ENCODE results near the gene YBEY. TPM values are rescaled to one million over a fixed set of nuclear protein-coding genes. Genes with fewer than 3 reads are reported as not detected.
"Not testable (repeated sequence)": the region's sequence is repeated elsewhere in the genome, so short reads cannot be mapped to it uniquely, and the experiment has no call there.

Gene YBEY
- total and polyA plus RNA-seq, 3 experiments from 2014 or later = 16.7 to 21.0 (median 18.6) TPM

- Histone ChIP-seq H3K4me1 (ENCODE audit: insufficient read depth, low read length) (no peaks in the 10 kb centered on the region), H3K9me3 (ENCODE audit: low read length) (no peaks in the 10 kb centered on the region), H3K27ac (ENCODE audit: low read depth, low read length) (no peak overlapping the region), H3K36me3 (ENCODE audit: insufficient read depth, low read length) (no peaks in the 10 kb centered on the region), H3K27me3 (ENCODE audit: insufficient read depth, low read length, poor library complexity, severe bottlenecking) (no peaks in the 10 kb centered on the region), H3K4me3 (ENCODE audit: low read length) (no peak overlapping the region)
- POLR2A ChIA-PET = no interaction called here
- DNase-seq = no peak
- H3K27me3 Mint-ChIP-seq = no peaks in the 10 kb centered on the region
- peaks cover 6 to 10% (median 7%) of the 10 kb centered on the region in 3 donors for H3K36me3 Mint-ChIP-seq
- H3K4me1 Mint-ChIP-seq = no peaks in the 10 kb centered on the region
- peak overlapping the region in 1 of 8 donors; percentile 19 for H3K27ac Mint-ChIP-seq
- CTCF ChIA-PET = no interaction called here
- H3K4me3 Mint-ChIP-seq = no peak overlapping the region
- no peaks in the 10 kb centered on the region for H3K9me3 Mint-ChIP-seq
Measured at GRCh38 chr21:46307625-46308024, 21.5 kb downstream of the YBEY start.

- Mint-ChIP-seq H3K9me3 (no peaks in the 10 kb centered on the region), H3K27ac (peak overlapping the region in 1 of 8 donors; percentile 35), H3K4me1 (no peaks in the 10 kb centered on the region), H3K36me3 (peaks cover 6 to 7% (median 7%) of the 10 kb centered on the region in 3 donors), H3K4me3 (no peak overlapping the region), H3K27me3 (no peaks in the 10 kb centered on the region)
- Histone ChIP-seq H3K27me3 (ENCODE audit: insufficient read depth, low read length, poor library complexity, severe bottlenecking) (no peaks in the 10 kb centered on the region), H3K9me3 (ENCODE audit: low read length) (no peaks in the 10 kb centered on the region), H3K4me1 (ENCODE audit: insufficient read depth, low read length) (no peaks in the 10 kb centered on the region), H3K4me3 (ENCODE audit: low read length) (no peak overlapping the region), H3K27ac (ENCODE audit: low read depth, low read length) (no peak overlapping the region), H3K36me3 (ENCODE audit: insufficient read depth, low read length) (no peaks in the 10 kb centered on the region)
- no peak for DNase-seq
- ChIA-PET CTCF (no interaction called here), POLR2A (no interaction called here)
Measured at GRCh38 chr21:46308431-46308830, 22.3 kb downstream of the YBEY start.

- POLR2A ChIA-PET; H3K27ac ChIP-seq (ENCODE audit: low read depth, low read length): not testable (repeated sequence)
Measured at GRCh38 chr21:46310260-46310659, 24.1 kb downstream of the YBEY start.

GRCh38 chr21:46311568-46311967 lies 25.4 kb downstream of the YBEY start:
- Histone ChIP-seq H3K27ac (ENCODE audit: low read depth, low read length) (no peak overlapping the region), H3K4me3 (ENCODE audit: low read length) (no peak overlapping the region), H3K27me3 (ENCODE audit: insufficient read depth, low read length, poor library complexity, severe bottlenecking) (no peaks in the 10 kb centered on the region), H3K36me3 (ENCODE audit: insufficient read depth, low read length) (no peaks in the 10 kb centered on the region), H3K4me1 (ENCODE audit: insufficient read depth, low read length) (no peaks in the 10 kb centered on the region), H3K9me3 (ENCODE audit: low read length) (no peaks in the 10 kb centered on the region)
- H3K36me3 Mint-ChIP-seq = peaks cover 0 to 1% (median 0%) of the 10 kb centered on the region in 3 donors
- ChIA-PET CTCF (no interaction called here), POLR2A (no interaction called here)
- H3K27me3 Mint-ChIP-seq = no peaks in the 10 kb centered on the region
- H3K27ac Mint-ChIP-seq = no peak overlapping the region
- no peak for DNase-seq
- no peaks in the 10 kb centered on the region for H3K9me3 Mint-ChIP-seq
- no peak overlapping the region for H3K4me3 Mint-ChIP-seq
- no peaks in the 10 kb centered on the region for H3K4me1 Mint-ChIP-seq

More at GRCh38 chr21:46310260-46310659, 24.1 kb downstream of the YBEY start:
- not testable (repeated sequence) for H3K27me3 Mint-ChIP-seq; H3K4me3 ChIP-seq (ENCODE audit: low read length); H3K9me3 ChIP-seq (ENCODE audit: low read length); H3K36me3 ChIP-seq (ENCODE audit: insufficient read depth, low read length); H3K4me3 Mint-ChIP-seq; H3K27me3 ChIP-seq (ENCODE audit: insufficient read depth, low read length, poor library complexity, severe bottlenecking); H3K4me1 ChIP-seq (ENCODE audit: insufficient read depth, low read length); H3K27ac Mint-ChIP-seq; H3K9me3 Mint-ChIP-seq; DNase-seq; H3K4me1 Mint-ChIP-seq; H3K36me3 Mint-ChIP-seq
- CTCF ChIA-PET = interaction anchor here (0.7 kb wide), 1 partner anchor 121 kb away, joined by 3 read pairs; no protein-coding TSS in a partner anchor

GRCh38 chr21:46312949-46313348 lies 26.8 kb downstream of the YBEY start:
- Histone ChIP-seq H3K9me3 (ENCODE audit: low read length) (no peaks in the 10 kb centered on the region), H3K36me3 (ENCODE audit: insufficient read depth, low read length) (no peaks in the 10 kb centered on the region), H3K27ac (ENCODE audit: low read depth, low read length) (no peak overlapping the region), H3K27me3 (ENCODE audit: insufficient read depth, low read length, poor library complexity, severe bottlenecking) (no peaks in the 10 kb centered on the region), H3K4me1 (ENCODE audit: insufficient read depth, low read length) (no peaks in the 10 kb centered on the region), H3K4me3 (ENCODE audit: low read length) (no peak overlapping the region)
- Mint-ChIP-seq H3K4me3 (no peak overlapping the region), H3K9me3 (no peaks in the 10 kb centered on the region), H3K36me3 (no peaks in the 10 kb centered on the region), H3K27me3 (no peaks in the 10 kb centered on the region), H3K27ac (no peak overlapping the region), H3K4me1 (no peaks in the 10 kb centered on the region)
- ChIA-PET POLR2A (interaction anchor here (1.1 kb wide), 1 partner anchor 103 kb away, joined by 3 read pairs; no protein-coding TSS in a partner anchor), CTCF (no interaction called here)
- no peak for DNase-seq

GRCh38 chr21:46314441-46315020 lies 28.4 kb downstream of the YBEY start:
- no peaks in the 10 kb centered on the region for H3K4me1 Mint-ChIP-seq
- POLR2A ChIA-PET = no interaction called here
- no peak overlapping the region for H3K27ac Mint-ChIP-seq

GRCh38 chr21:46316708-46317324 lies 30.7 kb downstream of the YBEY start:
- H3K27me3 Mint-ChIP-seq = no peaks in the 10 kb centered on the region
- H3K27ac ChIP-seq (ENCODE audit: low read depth, low read length) = no peak overlapping the region
- no peaks in the 10 kb centered on the region for H3K36me3 ChIP-seq (ENCODE audit: insufficient read depth, low read length)
- no peaks in the 10 kb centered on the region for H3K9me3 Mint-ChIP-seq
- no peaks in the 10 kb centered on the region for H3K36me3 Mint-ChIP-seq
- POLR2A ChIA-PET = interaction anchor here (0.6 kb wide), 1 partner anchor 10 kb away, joined by 8 read pairs; no protein-coding TSS in a partner anchor
- CTCF ChIA-PET = no interaction called here
- no peak overlapping the region for H3K4me3 ChIP-seq (ENCODE audit: low read length)
- H3K4me1 Mint-ChIP-seq = peaks cover 5 to 12% (median 8%) of the 10 kb centered on the region in 3 donors
- DNase-seq = no peak
- no peaks in the 10 kb centered on the region for H3K27me3 ChIP-seq (ENCODE audit: insufficient read depth, low read length, poor library complexity, severe bottlenecking)
- peaks cover 4% of the 10 kb centered on the region for H3K4me1 ChIP-seq (ENCODE audit: insufficient read depth, low read length)
- no peak overlapping the region for H3K4me3 Mint-ChIP-seq
- H3K9me3 ChIP-seq (ENCODE audit: low read length) = no peaks in the 10 kb centered on the region
- no peak overlapping the region for H3K27ac Mint-ChIP-seq

More at GRCh38 chr21:46314441-46315020, 28.4 kb downstream of the YBEY start:
- Histone ChIP-seq H3K27me3 (ENCODE audit: insufficient read depth, low read length, poor library complexity, severe bottlenecking) (no peaks in the 10 kb centered on the region), H3K27ac (ENCODE audit: low read depth, low read length) (no peak overlapping the region), H3K4me1 (ENCODE audit: insufficient read depth, low read length) (no peaks in the 10 kb centered on the region), H3K4me3 (ENCODE audit: low read length) (no peak overlapping the region), H3K36me3 (ENCODE audit: insufficient read depth, low read length) (no peaks in the 10 kb centered on the region), H3K9me3 (ENCODE audit: low read length) (no peaks in the 10 kb centered on the region)
- no peak for DNase-seq
- CTCF ChIA-PET = no interaction called here
- Mint-ChIP-seq H3K27me3 (no peaks in the 10 kb centered on the region), H3K4me3 (no peak overlapping the region), H3K9me3 (no peaks in the 10 kb centered on the region), H3K36me3 (no peaks in the 10 kb centered on the region)

GRCh38 chr21:46317710-46318463 lies 31.7 kb downstream of the YBEY start:
- CTCF ChIA-PET = no interaction called here
- Histone ChIP-seq H3K4me3 (ENCODE audit: low read length) (no peak overlapping the region), H3K27me3 (ENCODE audit: insufficient read depth, low read length, poor library complexity, severe bottlenecking) (no peaks in the 10 kb centered on the region), H3K4me1 (ENCODE audit: insufficient read depth, low read length) (peaks cover 15% of the 10 kb centered on the region), H3K36me3 (ENCODE audit: insufficient read depth, low read length) (no peaks in the 10 kb centered on the region), H3K9me3 (ENCODE audit: low read length) (no peaks in the 10 kb centered on the region), H3K27ac (ENCODE audit: low read depth, low read length) (no peak overlapping the region)
- Mint-ChIP-seq H3K27me3 (no peaks in the 10 kb centered on the region), H3K4me3 (peak overlapping the region in 1 of 7 donors; percentile 51), H3K9me3 (no peaks in the 10 kb centered on the region), H3K36me3 (no peaks in the 10 kb centered on the region), H3K4me1 (peaks cover 12 to 23% (median 19%) of the 10 kb centered on the region in 3 donors), H3K27ac (no peak overlapping the region)
- no peak for DNase-seq
- POLR2A ChIA-PET = no interaction called here
